Measurements from ENCODE around the gene HS6ST3. TPM values are rescaled to one million over a fixed set of nuclear protein-coding genes. Genes with fewer than 3 reads are reported as not detected.

The HS6ST3 gene
- total and polyA plus RNA-seq, 12 donors = 2.1 to 27.1 (median 6.2) TPM

GRCh38 chr13:96700657-96701056 is 610.8 kb downstream of the HS6ST3 start:
- Histone ChIP-seq H3K27me3 (no peaks in the 10 kb centered on the region), H3K27ac (peak overlapping the region in 2 of 5 donors; percentile 21 to 47), H3K4me3 (no peak overlapping the region), H3K4me1 (replicated peaks in 1 of 2) (peaks cover 0 to 7% of the 10 kb centered on the region in 2 donors), H3K9me3 (replicated peaks in 1 of 3) (no peaks in the 10 kb centered on the region), H3K36me3 (replicated peaks in 1 of 2) (no peaks in the 10 kb centered on the region)
- intact Hi-C loops (cut with DNase I) = no loop called here
- WGBS, 4 donors = 25 to 50% (median 30%) methylated on average over 2 of the region's 2 CpGs
- TF ChIP-seq POLR2A (IDR thresholded peaks at IDR 0.05) = no peak
- TF ChIP-seq, protein P1, sequence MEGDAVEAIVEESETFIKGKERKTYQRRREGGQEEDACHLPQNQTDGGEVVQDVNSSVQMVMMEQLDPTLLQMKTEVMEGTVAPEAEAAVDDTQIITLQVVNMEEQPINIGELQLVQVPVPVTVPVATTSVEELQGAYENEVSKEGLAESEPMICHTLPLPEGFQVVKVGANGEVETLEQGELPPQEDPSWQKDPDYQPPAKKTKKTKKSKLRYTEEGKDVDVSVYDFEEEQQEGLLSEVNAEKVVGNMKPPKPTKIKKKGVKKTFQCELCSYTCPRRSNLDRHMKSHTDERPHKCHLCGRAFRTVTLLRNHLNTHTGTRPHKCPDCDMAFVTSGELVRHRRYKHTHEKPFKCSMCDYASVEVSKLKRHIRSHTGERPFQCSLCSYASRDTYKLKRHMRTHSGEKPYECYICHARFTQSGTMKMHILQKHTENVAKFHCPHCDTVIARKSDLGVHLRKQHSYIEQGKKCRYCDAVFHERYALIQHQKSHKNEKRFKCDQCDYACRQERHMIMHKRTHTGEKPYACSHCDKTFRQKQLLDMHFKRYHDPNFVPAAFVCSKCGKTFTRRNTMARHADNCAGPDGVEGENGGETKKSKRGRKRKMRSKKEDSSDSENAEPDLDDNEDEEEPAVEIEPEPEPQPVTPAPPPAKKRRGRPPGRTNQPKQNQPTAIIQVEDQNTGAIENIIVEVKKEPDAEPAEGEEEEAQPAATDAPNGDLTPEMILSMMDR (IDR thresholded peaks at IDR 0.05) = no peak
- peak in 5 of 7 donors; percentile 24 to 56 (median 25) for DNase-seq

DNA sequence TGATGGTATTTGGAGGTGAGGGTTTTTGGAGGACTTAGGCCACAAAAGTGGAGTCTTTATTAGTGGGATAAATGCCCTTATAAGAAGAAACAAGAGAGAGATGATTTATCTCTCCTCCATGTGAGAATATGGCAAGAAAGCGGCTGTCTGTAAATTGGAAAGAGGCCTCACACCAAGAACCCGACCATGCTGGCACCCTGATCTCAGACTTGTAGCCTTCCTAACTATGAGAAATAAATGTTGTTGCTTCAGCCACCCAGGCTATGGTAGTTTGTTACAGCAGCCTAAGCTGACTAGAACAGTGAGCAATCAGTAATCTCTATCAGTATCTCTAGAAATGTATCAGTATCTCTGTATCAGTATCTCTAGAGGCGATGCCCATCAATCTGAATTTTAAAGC is 617.2 kb downstream of the HS6ST3 start:
- no peaks in the 10 kb centered on the region for H3K9me3 ChIP-seq (replicated peaks in 1 of 3)
- H3K4me3 ChIP-seq = no peak overlapping the region
- no peaks in the 10 kb centered on the region for H3K36me3 ChIP-seq (replicated peaks in 1 of 2)
- TF ChIP-seq POLR2A (IDR thresholded peaks at IDR 0.05) = no peak
- TF ChIP-seq, protein P1 (IDR thresholded peaks at IDR 0.05) = no peak
- no peak for DNase-seq
- H3K4me1 ChIP-seq (replicated peaks in 1 of 2) = no peaks in the 10 kb centered on the region
- 75 to 94% (median 89%) methylated on average over 3 of the region's 3 CpGs for WGBS, 4 donors
- H3K27ac ChIP-seq = no peak overlapping the region
- intact Hi-C loops (cut with DNase I) = no loop called here
- no peaks in the 10 kb centered on the region for H3K27me3 ChIP-seq

GRCh38 chr13:96710166-96710862 is 620.4 kb downstream of the HS6ST3 start:
- Histone ChIP-seq H3K4me1 (replicated peaks in 1 of 2) (no peaks in the 10 kb centered on the region), H3K4me3 (no peak overlapping the region), H3K36me3 (replicated peaks in 1 of 2) (no peaks in the 10 kb centered on the region), H3K27me3 (no peaks in the 10 kb centered on the region), H3K9me3 (replicated peaks in 1 of 3) (no peaks in the 10 kb centered on the region), H3K27ac (no peak overlapping the region)
- peak in 3 of 7 donors; percentile 2 to 30 (median 22) for DNase-seq
- 90 to 100% (median 94%) methylated on average over 3 of the region's 3 CpGs for WGBS, 4 donors
- intact Hi-C loops (cut with DNase I) = no loop called here
- no peak for TF ChIP-seq POLR2A (IDR thresholded peaks at IDR 0.05)
- TF ChIP-seq, protein P1 (IDR thresholded peaks at IDR 0.05) = no peak

DNA sequence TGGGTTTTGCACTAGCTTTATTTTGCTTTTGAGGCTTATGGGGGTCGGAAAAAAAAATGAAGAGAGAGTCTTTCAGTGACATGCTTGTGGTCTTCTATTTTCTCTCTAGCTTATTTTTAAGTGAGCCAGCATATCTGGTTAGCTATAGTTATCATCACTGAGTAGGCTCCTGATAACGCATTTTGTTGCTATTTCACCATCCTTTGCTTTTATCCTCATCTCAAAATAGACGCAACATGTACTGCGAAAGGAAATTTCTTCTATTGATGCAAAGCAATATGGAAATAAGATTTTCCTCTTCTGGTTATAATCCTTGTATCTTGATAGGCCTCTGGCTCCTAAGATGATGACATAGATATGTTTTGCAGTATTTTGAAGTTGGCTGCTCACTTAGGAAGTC is 630.5 kb downstream of the HS6ST3 start:
- no peak overlapping the region for H3K27ac ChIP-seq
- DNase-seq = no peak
- no peaks in the 10 kb centered on the region for H3K27me3 ChIP-seq
- H3K4me3 ChIP-seq = no peak overlapping the region
- H3K9me3 ChIP-seq (replicated peaks in 1 of 3) = no peaks in the 10 kb centered on the region
- no peaks in the 10 kb centered on the region for H3K36me3 ChIP-seq (replicated peaks in 1 of 2)
- intact Hi-C loops (cut with DNase I) = no loop called here
- WGBS, 4 donors = 94 to 97% (median 95%) methylated on average over 4 of the region's 4 CpGs
- no peak for TF ChIP-seq POLR2A (IDR thresholded peaks at IDR 0.05)
- TF ChIP-seq, protein P1 (IDR thresholded peaks at IDR 0.05) = no peak
- H3K4me1 ChIP-seq (replicated peaks in 1 of 2) = no peaks in the 10 kb centered on the region

Measured in adrenal gland (tissue), 12 donors.